Right renal pelvis (tissue), 4 donors: ENCODE results near the gene USP32. TPM values are rescaled to one million over a fixed set of nuclear protein-coding genes. Genes with fewer than 3 reads are reported as not detected.

Source experiments
- DNase-seq, 4 donors: peaks; one replicate each; pipeline ENCODE4 v3.0.0-alpha.2; 2013; ENCODE audit warnings: low read depth in 4 of 4, low spot score in 3 of 4, missing footprints in 1 of 4
- polyA plus RNA-seq, 4 donors: library from polyadenylated mRNA; unstranded; fragments of 120-200 nt; gene quantifications; one replicate each; pipeline ENCODE4 v1.2.1, GENCODE V29; 2013; ENCODE audit not compliant: insufficient read length in 4 of 4

The USP32 gene
- polyA plus RNA-seq, 4 donors, result 38.9 to 43.7 (median 41.5) TPM

GRCh38 chr17:60161598-60162330, 230.2 kb downstream of the USP32 start:
- DNase-seq, result no peak

- no peak for DNase-seq
Measured at GRCh38 chr17:60160829-60161501, 231.0 kb downstream of the USP32 start.

GRCh38 chr17:60159479-60159866, 232.5 kb downstream of the USP32 start:
- DNase-seq, result no peak

- DNase-seq, result no peak
Measured at GRCh38 chr17:60158751-60159478, 233.0 kb downstream of the USP32 start.

- DNase-seq, result no peak
Measured at GRCh38 chr17:60157487-60158040, 234.4 kb downstream of the USP32 start.

- no peak for DNase-seq
Measured at GRCh38 chr17:60156746-60157145, 235.2 kb downstream of the USP32 start.

- DNase-seq, result no peak
Measured at GRCh38 chr17:60155815-60156214, 236.1 kb downstream of the USP32 start.

GRCh38 chr17:60155427-60155814, 236.5 kb downstream of the USP32 start:
- no peak for DNase-seq

- DNase-seq, result no peak
Measured at GRCh38 chr17:60154616-60155426, 237.1 kb downstream of the USP32 start.

- DNase-seq, result no peak
Measured at GRCh38 chr17:60153606-60154390, 238.1 kb downstream of the USP32 start.

GRCh38 chr17:60151355-60151754, 240.6 kb downstream of the USP32 start:
- no peak for DNase-seq

- DNase-seq, result no peak
Measured at GRCh38 chr17:60149691-60150582, 242.0 kb downstream of the USP32 start, which contains the start of gene CA4. Gene CA4, plus strand, starts transcription at chr17:60149973. Its CDS starts 62 bp downstream, at chr17:60150035.

GRCh38 chr17:60148373-60148772, 243.6 kb downstream of the USP32 start:
- DNase-seq, result no peak

GRCh38 chr17:60147553-60148223, 244.2 kb downstream of the USP32 start:
- no peak for DNase-seq

- DNase-seq, result no peak
Measured at GRCh38 chr17:60146206-60146605, 245.7 kb downstream of the USP32 start.

GRCh38 chr17:60145006-60145935, 246.7 kb downstream of the USP32 start:
- no peak for DNase-seq
